BE2C (cell line): ENCODE data around the gene GPC6.

Experiments used
- DNase-seq: peaks from one replicate; pipeline ENCODE4 v3.0.0-alpha.2; 2020
- H3K27me3 ChIP-seq: fragments of 250-450 bp; sonication (Bioruptor Pico); 2 replicates; pipeline ENCODE4 v1.5.1; 2020; ENCODE audit warnings: mild to moderate bottlenecking
- H3K36me3 ChIP-seq: fragments of 250-450 bp; sonication (Bioruptor Pico); 2 replicates; pipeline ENCODE4 v1.5.1; 2020; ENCODE audit warnings: mild to moderate bottlenecking
- H3K4me1 ChIP-seq: fragments of 250-450 bp; sonication (Bioruptor Pico); 2 replicates; pipeline ENCODE4 v1.5.1; 2020
- H3K4me3 ChIP-seq: 2 replicates; pipeline ENCODE4 v1.5.1; 2011; ENCODE audit warnings: low read depth, low read length
- H3K9me3 ChIP-seq: fragments of 250-450 bp; sonication (Bioruptor Pico); 2 replicates; pipeline ENCODE4 v1.5.1; 2020
- CTCF ChIP-seq: IDR thresholded peaks from 2 replicates; pipeline ENCODE4 v1.5.1; 2012; ENCODE audit warnings: mild to moderate bottlenecking, low read depth, low read length

The GPC6 gene

GRCh38 chr13:93753639-93754038, 527.0 kb downstream of the GPC6 start:
- TF ChIP-seq CTCF = no peak
- no peaks in the 10 kb centered on the region for H3K36me3 ChIP-seq
- H3K27me3 ChIP-seq = no peaks in the 10 kb centered on the region
- DNase-seq = no peak
- H3K4me1 ChIP-seq = peaks cover 8% of the 10 kb centered on the region
- H3K9me3 ChIP-seq = no peaks in the 10 kb centered on the region
- no peak overlapping the region for H3K4me3 ChIP-seq

DNA sequence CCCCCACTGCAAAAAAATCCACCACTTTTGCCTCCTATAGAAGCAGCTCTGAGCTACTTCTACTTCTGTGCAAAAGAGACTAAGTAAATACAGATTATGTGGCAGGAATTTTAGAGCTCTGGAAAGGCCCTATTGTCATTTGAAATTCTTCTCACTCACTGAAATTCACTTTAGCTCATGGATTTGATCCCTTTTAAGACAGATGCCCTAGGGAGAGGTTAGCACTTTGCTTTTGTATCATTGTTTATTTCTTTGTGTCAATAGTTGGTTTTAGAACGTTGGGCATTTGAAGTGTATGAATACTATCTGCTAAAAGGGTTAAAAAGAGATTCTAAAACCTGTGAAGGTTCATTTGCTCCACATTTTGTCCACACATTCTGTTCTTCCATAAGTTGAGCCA, 528.7 kb downstream of the GPC6 start:
- no peak for DNase-seq
- TF ChIP-seq CTCF = no peak
- H3K36me3 ChIP-seq = no peaks in the 10 kb centered on the region
- no peak overlapping the region for H3K4me3 ChIP-seq
- peaks cover 8% of the 10 kb centered on the region for H3K4me1 ChIP-seq
- H3K27me3 ChIP-seq = no peaks in the 10 kb centered on the region
- no peaks in the 10 kb centered on the region for H3K9me3 ChIP-seq

DNA sequence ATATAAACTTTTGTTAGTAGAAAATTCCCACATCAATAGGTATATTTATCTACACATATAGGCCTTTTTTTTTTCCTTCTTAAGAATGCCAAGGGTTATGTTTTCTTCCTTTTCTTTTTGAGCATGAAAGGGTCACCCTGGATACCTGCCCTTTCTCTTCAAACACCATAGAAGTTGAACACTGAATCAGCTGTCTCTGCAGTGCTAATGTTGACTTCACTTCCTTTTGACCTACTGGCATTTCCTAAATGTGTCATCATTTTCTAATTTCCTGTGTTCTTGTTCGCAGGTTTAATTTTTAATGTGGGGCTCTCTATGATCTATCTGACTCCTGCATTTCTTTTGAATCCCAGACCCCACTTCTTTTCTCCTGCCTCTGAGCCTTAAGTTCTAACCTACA, 532.0 kb downstream of the GPC6 start:
- TF ChIP-seq CTCF = no peak
- Histone ChIP-seq H3K9me3 (no peaks in the 10 kb centered on the region), H3K4me1 (no peaks in the 10 kb centered on the region), H3K36me3 (no peaks in the 10 kb centered on the region), H3K4me3 (no peak overlapping the region), H3K27me3 (no peaks in the 10 kb centered on the region)
- DNase-seq = no peak

DNA sequence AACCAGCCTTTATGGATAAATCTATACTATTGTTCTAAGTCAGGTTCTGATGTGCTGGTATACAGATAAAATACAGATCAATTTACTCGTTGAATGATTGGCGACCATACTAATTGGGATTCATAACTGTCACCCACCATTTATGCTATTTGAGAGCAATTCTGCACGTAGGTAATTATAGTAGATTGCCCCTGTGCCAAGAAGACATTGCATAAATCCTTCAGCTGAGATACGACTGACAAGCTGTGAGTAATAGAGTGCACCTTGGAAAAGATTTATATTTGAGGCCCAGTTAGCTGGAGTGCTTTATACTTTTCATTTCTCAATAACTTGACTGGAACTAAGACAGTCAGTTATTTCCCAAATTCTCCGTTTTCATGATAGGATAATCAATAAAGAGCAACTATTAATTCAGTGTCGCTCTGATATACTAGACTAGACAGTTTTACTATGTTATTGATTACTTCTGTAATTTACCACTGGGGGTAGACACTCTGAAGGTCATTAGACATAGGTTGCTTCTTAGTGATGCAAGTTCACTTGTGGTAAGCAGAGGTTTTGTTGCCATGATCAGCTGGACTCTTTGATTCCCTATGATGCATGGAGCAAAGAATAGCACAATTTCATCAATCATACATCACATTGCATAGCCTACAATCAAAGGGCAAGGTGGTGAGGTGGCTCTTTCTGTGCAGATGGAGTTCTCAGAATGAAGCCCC, 536.3 kb downstream of the GPC6 start:
- TF ChIP-seq CTCF = no peak
- Histone ChIP-seq H3K27me3 (no peaks in the 10 kb centered on the region), H3K4me3 (no peak overlapping the region), H3K9me3 (no peaks in the 10 kb centered on the region), H3K4me1 (no peaks in the 10 kb centered on the region), H3K36me3 (no peaks in the 10 kb centered on the region)
- DNase-seq = no peak

DNA sequence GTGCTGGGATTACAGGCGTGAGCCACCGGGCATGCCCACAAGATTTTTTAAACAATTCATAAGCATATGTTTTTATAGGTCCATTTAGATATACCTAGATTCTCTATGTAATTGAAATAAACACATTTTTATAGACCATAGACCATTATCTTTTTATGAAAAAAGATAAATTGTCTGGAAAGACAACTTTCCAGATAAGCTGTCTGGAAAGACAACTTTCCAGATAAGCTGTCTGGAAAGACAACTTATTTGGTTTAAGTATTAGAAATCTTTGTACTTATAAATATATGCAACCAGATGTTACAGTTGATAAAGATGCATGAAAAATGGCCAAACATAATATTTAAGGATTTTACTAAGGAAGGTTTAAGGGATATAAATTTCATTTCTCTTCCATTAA, 538.5 kb downstream of the GPC6 start:
- Histone ChIP-seq H3K9me3 (no peaks in the 10 kb centered on the region), H3K27me3 (no peaks in the 10 kb centered on the region), H3K4me3 (no peak overlapping the region), H3K36me3 (no peaks in the 10 kb centered on the region), H3K4me1 (no peaks in the 10 kb centered on the region)
- no peak for TF ChIP-seq CTCF
- DNase-seq = no peak

DNA sequence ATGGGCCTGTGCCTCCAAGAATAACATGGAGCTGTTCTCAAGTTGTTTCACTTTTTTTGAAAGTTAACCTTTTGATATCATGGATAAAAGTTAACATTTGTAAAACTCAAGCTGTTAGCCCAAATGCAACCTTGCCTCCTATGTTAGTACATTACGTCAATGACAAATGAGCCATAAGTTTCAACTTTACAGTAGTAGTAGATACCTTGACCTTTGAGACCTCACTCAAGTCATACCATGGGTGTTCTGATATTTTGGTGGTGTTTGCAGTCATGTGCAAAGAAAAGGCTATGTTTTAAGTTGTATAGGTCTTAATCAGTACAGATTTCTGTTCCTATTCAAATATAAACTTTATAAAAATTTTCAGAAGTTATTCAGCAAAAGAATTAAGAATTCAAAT, 539.2 kb downstream of the GPC6 start:
- TF ChIP-seq CTCF = no peak
- no peaks in the 10 kb centered on the region for H3K36me3 ChIP-seq
- no peak for DNase-seq
- no peak overlapping the region for H3K4me3 ChIP-seq
- H3K4me1 ChIP-seq = no peaks in the 10 kb centered on the region
- H3K27me3 ChIP-seq = no peaks in the 10 kb centered on the region
- no peaks in the 10 kb centered on the region for H3K9me3 ChIP-seq
